ENCODE results near the gene KRT8.

KRT8 gene

GRCh38 chr12:52925717-52926595, 21.1 kb upstream of the KRT8 start:
- no peak for DNase-seq

- no peak for DNase-seq
Measured at GRCh38 chr12:52924764-52925716, 20.2 kb upstream of the KRT8 start.

GRCh38 chr12:52921488-52922165, 16.8 kb upstream of the KRT8 start:
- DNase-seq: no peak

GRCh38 chr12:52920937-52921336, 16.1 kb upstream of the KRT8 start:
- DNase-seq: no peak

- no peak for DNase-seq
Measured at GRCh38 chr12:52918784-52919183, 13.9 kb upstream of the KRT8 start.

- DNase-seq: no peak
Measured at GRCh38 chr12:52918351-52918750, 13.5 kb upstream of the KRT8 start.

- DNase-seq: no peak
Measured at GRCh38 chr12:52917800-52918199, 12.9 kb upstream of the KRT8 start.

- DNase-seq: no peak
Measured at GRCh38 chr12:52916216-52916615, 11.3 kb upstream of the KRT8 start.

- DNase-seq: no peak
Measured at GRCh38 chr12:52915637-52916036, 10.8 kb upstream of the KRT8 start.

GRCh38 chr12:52914576-52915121, 9.8 kb upstream of the KRT8 start:
- no peak for DNase-seq

- no peak for DNase-seq
Measured at GRCh38 chr12:52913431-52913821, 8.6 kb upstream of the KRT8 start.

- no peak for DNase-seq
Measured at GRCh38 chr12:52912711-52913430, 8.0 kb upstream of the KRT8 start.

- no peak for DNase-seq
Measured at GRCh38 chr12:52910248-52910883, 5.5 kb upstream of the KRT8 start.

- DNase-seq: no peak
Measured at GRCh38 chr12:52909796-52910195, 4.9 kb upstream of the KRT8 start.

GRCh38 chr12:52909331-52909730, 4.5 kb upstream of the KRT8 start:
- DNase-seq: no peak

- DNase-seq: no peak
Measured at GRCh38 chr12:52907092-52907810, 2.4 kb upstream of the KRT8 start.

- no peak for DNase-seq
Measured at GRCh38 chr12:52906191-52906601, 1.3 kb upstream of the KRT8 start.

- DNase-seq: no peak
Measured at GRCh38 chr12:52903855-52904508, 894 bp downstream of the KRT8 start.

GRCh38 chr12:52903285-52903854, 1.5 kb downstream of the KRT8 start:
- peak; percentile 16 for DNase-seq
